Cardiac fibroblast (primary cell): ENCODE data around the gene GEN1.

ENCODE experiments used
- DNase-seq, 2 donors: peaks; one replicate each; pipeline versions ENCODE4 v3.0.0 to v3.0.0-alpha.2; 2010; ENCODE audit warnings: low read depth in 2 of 2
- H3K4me3 ChIP-seq, 2 donors: replicated peaks in 1 of 2; 1 replicate in 1 of 2; 2 replicates in 1 of 2; pipeline ENCODE4 v1.5.1; 2011; ENCODE audit warnings: low read depth in 2 of 2, low read length in 2 of 2, mild to moderate bottlenecking in 2 of 2, moderate library complexity in 1 of 2
- TF ChIP-seq, protein P1 (sequence below): IDR thresholded peaks from one replicate; pipeline ENCODE4 v1.5.1; 2011; ENCODE audit warnings: low read depth, mild to moderate bottlenecking, low read length, inconsistent platforms

Gene GEN1

GRCh38 chr2:17791817-17792130 lies 37.8 kb downstream of the GEN1 start:
- DNase-seq: no peak
- TF ChIP-seq, protein P1, sequence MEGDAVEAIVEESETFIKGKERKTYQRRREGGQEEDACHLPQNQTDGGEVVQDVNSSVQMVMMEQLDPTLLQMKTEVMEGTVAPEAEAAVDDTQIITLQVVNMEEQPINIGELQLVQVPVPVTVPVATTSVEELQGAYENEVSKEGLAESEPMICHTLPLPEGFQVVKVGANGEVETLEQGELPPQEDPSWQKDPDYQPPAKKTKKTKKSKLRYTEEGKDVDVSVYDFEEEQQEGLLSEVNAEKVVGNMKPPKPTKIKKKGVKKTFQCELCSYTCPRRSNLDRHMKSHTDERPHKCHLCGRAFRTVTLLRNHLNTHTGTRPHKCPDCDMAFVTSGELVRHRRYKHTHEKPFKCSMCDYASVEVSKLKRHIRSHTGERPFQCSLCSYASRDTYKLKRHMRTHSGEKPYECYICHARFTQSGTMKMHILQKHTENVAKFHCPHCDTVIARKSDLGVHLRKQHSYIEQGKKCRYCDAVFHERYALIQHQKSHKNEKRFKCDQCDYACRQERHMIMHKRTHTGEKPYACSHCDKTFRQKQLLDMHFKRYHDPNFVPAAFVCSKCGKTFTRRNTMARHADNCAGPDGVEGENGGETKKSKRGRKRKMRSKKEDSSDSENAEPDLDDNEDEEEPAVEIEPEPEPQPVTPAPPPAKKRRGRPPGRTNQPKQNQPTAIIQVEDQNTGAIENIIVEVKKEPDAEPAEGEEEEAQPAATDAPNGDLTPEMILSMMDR: no peak
- no peak overlapping the region for H3K4me3 ChIP-seq

GRCh38 chr2:17792515-17792914 lies 38.6 kb downstream of the GEN1 start:
- no peak overlapping the region for H3K4me3 ChIP-seq
- DNase-seq: peak in 1 of 2 donors; percentile 20
- TF ChIP-seq, protein P1: no peak

GRCh38 chr2:17793296-17793695 lies 39.4 kb downstream of the GEN1 start:
- no peak overlapping the region for H3K4me3 ChIP-seq
- no peak for DNase-seq
- TF ChIP-seq, protein P1: no peak

- no peak overlapping the region for H3K4me3 ChIP-seq
- no peak for DNase-seq
- TF ChIP-seq, protein P1: no peak
Measured at GRCh38 chr2:17793803-17794354, 39.9 kb downstream of the GEN1 start.

- DNase-seq: no peak
- no peak overlapping the region for H3K4me3 ChIP-seq
- TF ChIP-seq, protein P1: no peak
Measured at GRCh38 chr2:17795309-17795708, 41.4 kb downstream of the GEN1 start.

DNA sequence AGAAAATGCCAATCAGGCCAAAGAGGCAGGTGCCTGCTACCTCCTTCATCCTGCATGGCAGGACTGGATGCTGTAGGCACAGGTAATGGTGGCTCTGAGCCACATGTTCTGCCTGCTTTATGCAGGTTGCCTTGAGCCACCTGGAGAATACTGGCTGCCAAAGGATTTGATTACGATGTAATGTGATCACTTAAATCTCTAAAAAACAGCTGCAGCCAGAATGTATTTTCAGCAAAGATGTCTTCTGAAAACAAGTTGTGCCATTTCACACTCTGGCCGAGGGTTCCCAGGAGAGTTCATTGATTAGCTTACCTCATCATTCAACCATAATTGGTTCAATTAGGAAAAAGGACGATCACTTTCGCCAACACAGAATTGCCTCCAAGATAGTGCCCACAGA lies 44.4 kb downstream of the GEN1 start:
- DNase-seq: no peak
- H3K4me3 ChIP-seq: no peak overlapping the region
- TF ChIP-seq, protein P1: no peak

DNA sequence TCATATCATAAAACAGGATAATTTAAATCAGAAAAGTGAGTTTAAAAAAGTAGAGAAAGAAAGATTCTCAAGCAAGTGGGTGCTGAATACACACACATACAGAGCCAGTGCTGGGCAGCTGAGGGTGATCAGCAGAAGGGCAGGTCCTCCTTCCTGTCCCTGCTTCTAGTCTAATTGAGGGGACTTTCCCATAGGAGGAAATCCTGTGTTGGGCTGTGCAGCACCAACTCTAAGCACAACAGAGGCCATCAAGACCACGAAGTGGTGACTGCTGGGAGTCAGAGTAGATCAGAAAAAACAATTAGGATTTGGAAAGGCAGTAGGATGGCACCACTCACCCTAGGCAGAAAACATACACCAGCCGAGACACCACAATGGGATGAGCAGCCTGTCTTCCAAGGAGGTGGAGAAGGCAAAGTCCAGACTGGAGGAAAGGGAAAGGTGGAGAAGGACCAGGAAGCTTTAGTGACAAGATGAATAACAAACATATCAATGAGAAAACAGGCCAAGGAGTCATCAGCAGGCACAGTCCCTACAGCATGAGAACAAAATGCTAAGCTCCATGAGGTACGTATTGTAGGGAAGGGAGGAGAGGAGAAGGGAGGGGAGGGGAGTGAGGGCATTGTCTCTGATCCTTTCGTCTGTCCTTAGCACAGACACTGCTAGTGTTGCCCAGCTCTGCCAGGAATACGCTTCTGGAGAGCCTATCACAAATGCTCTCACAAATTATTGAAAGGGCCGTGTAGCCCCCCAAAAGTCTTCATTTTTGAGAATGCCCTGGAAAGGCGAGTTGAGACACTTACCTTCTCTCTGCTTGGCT lies 45.6 kb downstream of the GEN1 start:
- DNase-seq: no peak
- TF ChIP-seq, protein P1: no peak

More for the DNA sequence above, 45.6 kb downstream of the GEN1 start:
- H3K4me3 ChIP-seq: no peak overlapping the region
